GM12878 (cell line): ENCODE measurements around the gene IFNA17. TPM values are rescaled to one million over a fixed set of nuclear protein-coding genes. Genes with fewer than 3 reads are reported as not detected.

Source experiments
- ATAC-seq: fragments of 200-7000 bp; cut with Tn5 transposase; 3 replicates; pipeline ENCODE4 v1.9.1; 2020; ENCODE audit warnings: mild to moderate bottlenecking, moderate library complexity
- BruUV-seq: library from RNA; stranded (reverse); fragments of 400-500 nt; replicated peaks from 2 replicates; lab custom pipeline; 2021; lab: Mats Ljungman, UMichigan
- CTCF ChIA-PET: fragments of 300-600 bp; sonication (Branson Sonifier 250); formaldehyde crosslinking; extraction: SDS; loops from one replicate; lab custom pipeline; 2021; ENCODE audit warnings: inconsistent platforms; lab: Yijun Ruan, JAX
- POLR2A ChIA-PET: fragments of 350-600 bp; formaldehyde crosslinking; extraction: SDS; loops from one replicate; lab custom pipeline; 2021; ENCODE audit warnings: inconsistent platforms; lab: Charles Lee
- RAD21 ChIA-PET: fragments of 300-600 bp; sonication (Branson Sonifier 250); formaldehyde crosslinking; loops from one replicate; lab custom pipeline; 2023; ENCODE audit warnings: antibody characterized with exemption; ENCODE audit not compliant: unreplicated experiment; lab: Charles Lee
- SMC1A ChIA-PET: fragments of 300-600 bp; sonication (Branson Sonifier 250); formaldehyde crosslinking; loops from one replicate; lab custom pipeline; 2023; ENCODE audit not compliant: unreplicated experiment, uncharacterized antibody; lab: Charles Lee
- DNase-seq: peaks from one replicate; pipeline ENCODE4 v3.0.0-alpha.2; 2011; ENCODE audit warnings: low read depth, low spot score
- FAIRE-seq: peaks from 3 replicates; lab custom pipeline; 2011; peaks lifted over from hg19 to GRCh38; lab: Jason Lieb, UNC
- H2AFZ ChIP-seq: 2 replicates; pipeline ENCODE4 v1.6.0; 2011; ENCODE audit warnings: low read depth, low read length, control low read depth; ENCODE audit not compliant: control insufficient read depth
- H3K27ac ChIP-seq: 2 replicates; pipeline ENCODE4 v1.5.1; 2011; ENCODE audit warnings: control low read depth; ENCODE audit not compliant: control insufficient read depth, insufficient read depth
- H3K27me3 ChIP-seq, 2 experiments: replicated peaks in 1 of 2; 2 replicates each; pipeline versions ENCODE4 v1.6.0 to v1.6.1; 2011; ENCODE audit warnings: low read length in 1 of 2; ENCODE audit not compliant: control insufficient read depth in 2 of 2, insufficient read depth in 2 of 2
- H3K36me3 ChIP-seq, 2 experiments: 2 replicates each; pipeline ENCODE4 v1.5.1; 2011; ENCODE audit warnings: low read length in 1 of 2; ENCODE audit not compliant: control insufficient read depth in 2 of 2, insufficient read depth in 2 of 2
- H3K4me1 ChIP-seq: 2 replicates; pipeline ENCODE4 v1.6.1; 2011; ENCODE audit warnings: mild to moderate bottlenecking, low read length, moderate library complexity, mixed read lengths; ENCODE audit not compliant: control insufficient read depth, insufficient read depth
- H3K4me2 ChIP-seq: 2 replicates; pipeline ENCODE4 v1.6.0; 2011; ENCODE audit warnings: control low read depth; ENCODE audit not compliant: control insufficient read depth, insufficient read depth
- H3K4me3 ChIP-seq: fragments of 200-600 bp; sonication (generic); 2 replicates; pipeline ENCODE4 v1.5.1; 2016
- H3K79me2 ChIP-seq: 2 replicates; pipeline ENCODE4 v1.6.0; 2011; ENCODE audit warnings: low read length; ENCODE audit not compliant: control insufficient read depth, insufficient read depth
- H3K9ac ChIP-seq: 2 replicates; pipeline ENCODE4 v1.8.0; 2011; ENCODE audit warnings: low read length, control low read depth, mixed read lengths; ENCODE audit not compliant: control insufficient read depth, insufficient read depth
- H3K9me3 ChIP-seq: replicated peaks from 3 replicates; pipeline ENCODE4 v1.5.1; 2011; ENCODE audit warnings: mild to moderate bottlenecking, low read length; ENCODE audit not compliant: control insufficient read depth, insufficient read depth
- H4K20me1 ChIP-seq: 2 replicates; pipeline ENCODE4 v1.6.0; 2011; ENCODE audit not compliant: control insufficient read depth, insufficient read depth
- DPF2 ChIP-seq: fragments of 450-650 bp; IDR thresholded peaks from 2 replicates; pipeline ENCODE4 v1.6.1; 2017; ENCODE audit warnings: mild to moderate bottlenecking
- FOXK2 ChIP-seq: fragments of 450-650 bp; IDR thresholded peaks from 2 replicates; pipeline ENCODE4 v1.6.1; 2017; ENCODE audit warnings: mild to moderate bottlenecking, moderate library complexity
- POU2F2 ChIP-seq: IDR thresholded peaks from 3 replicates; pipeline ENCODE4 v1.6.1; 2011; ENCODE audit warnings: low read depth, mild to moderate bottlenecking, low read length, borderline replicate concordance
- RUNX3 ChIP-seq: IDR thresholded peaks from 2 replicates; pipeline ENCODE4 v1.6.1; 2012; ENCODE audit warnings: low read length, inconsistent platforms
- SPI1 ChIP-seq: IDR thresholded peaks from 2 replicates; pipeline ENCODE4 v1.6.1; 2011; ENCODE audit warnings: low read depth, mild to moderate bottlenecking, low read length, moderate library complexity, borderline replicate concordance; ENCODE audit not compliant: insufficient read depth
- STAT1 ChIP-seq: fragments of 450-650 bp; conservative IDR thresholded peaks from 2 replicates; pipeline ENCODE4 v1.6.1; 2014; ENCODE audit warnings: antibody characterized with exemption, mild to moderate bottlenecking
- TAF1 ChIP-seq: IDR thresholded peaks from 2 replicates; pipeline ENCODE4 v1.6.1; 2011; ENCODE audit warnings: mild to moderate bottlenecking, low read depth, low read length, borderline replicate concordance
- ZSCAN29 ChIP-seq: fragments of 450-650 bp; IDR thresholded peaks from 2 replicates; pipeline ENCODE4 v1.6.1; 2017; ENCODE audit warnings: mild to moderate bottlenecking, moderate library complexity
- WGBS: methylation state at CpG from one replicate; pipeline ENCODE4 v1.1.6; 2016; ENCODE audit warnings: low lambda C conversion rate; ENCODE audit not compliant: insufficient replicate concordance, insufficient coverage; ENCODE audit errors: missing lambda C conversion rate; 5-methylcytosine and 5-hydroxymethylcytosine counted together
- in situ Hi-C: fragments of 300-500 bp; cut with MboI; formaldehyde crosslinking; loops from 9 replicates; pipeline ENCODE4 v1.14.3; 2018; ENCODE audit warnings: mixed read lengths
- intact Hi-C: fragments of 100-400 bp; cut with micrococcal nuclease; formaldehyde crosslinking; loops from one replicate; pipeline ENCODE4 v1.14.2; 2022; ENCODE audit not compliant: unreplicated experiment
- polyA plus RNA-seq, 11 experiments: library from polyadenylated mRNA; depleted of rRNA in 4 of 11; unstranded in 6 of 11; stranded (reverse) in 5 of 11; fragments of >200 nt; fragmentation: Nextera tagmentation in 4 of 11; fragmentation: Illumina TruSeq in 1 of 11; extraction: Ambion mirVana in 4 of 11; extraction: Trizol in 1 of 11; gene quantifications; 1 replicate in 1 of 11; 2 replicates in 10 of 11; pipeline versions ENCODE4 v1.2.1 to v1.2.3, GENCODE V29; 2011 to 2016; ENCODE audit warnings: inconsistent platforms in 2 of 11, missing spikeins in 2 of 11, low read depth in 1 of 11
- total RNA-seq, 4 experiments: library from RNA; depleted of rRNA in 3 of 4; stranded (reverse); fragments of >200 nt in 3 of 4; fragmentation: Illumina TruSeq in 1 of 4; extraction: Trizol in 1 of 4; gene quantifications; 2 replicates each; pipeline versions ENCODE4 v1.2.1 to v1.2.3, GENCODE V29; 2013 to 2021

IFNA17 gene
- total and polyA plus RNA-seq, 10 of the 15 experiments (the other 5 are each of a cell fraction or from before 2014, with no cell fraction given): not detected

- no peak for FAIRE-seq
- no peak for TF ChIP-seq POU2F2
- TF ChIP-seq FOXK2: no peak
- TF ChIP-seq DPF2: no peak
- no peak for TF ChIP-seq TAF1
- no peak for TF ChIP-seq SPI1
- TF ChIP-seq STAT1: no peak
- TF ChIP-seq RUNX3: no peak
- no peak for TF ChIP-seq ZSCAN29
- POLR2A ChIA-PET: interaction anchor here (1.3 kb wide), 1 partner anchor 75 kb away, joined by 3 read pairs; no protein-coding TSS in a partner anchor
- no peak for ATAC-seq
- RAD21 ChIA-PET: interaction anchor here (1.3 to 3.6 kb wide), 8 partner anchors 15 to 66 kb away, joined by 3 to 20 read pairs (median 6); no protein-coding TSS in a partner anchor
- intact Hi-C loops (loop anchor here (5.0 kb wide), 2 partner anchors 66 to 206 kb away; no protein-coding TSS in a partner anchor), in situ Hi-C loops (no loop called here)
- Histone ChIP-seq H3K9ac (no peak overlapping the region), H3K4me1 (no peaks in the 10 kb centered on the region), H4K20me1 (no peaks in the 10 kb centered on the region; the same call in 1 of the 2 replicates), H3K4me2 (no peak overlapping the region), H3K79me2 (no peaks in the 10 kb centered on the region), H3K36me3 (no peaks in the 10 kb centered on the region), H3K4me3 (no peak overlapping the region), H3K27me3 (no peaks in the 10 kb centered on the region; a peak in 1 of 4 replicates), H2AFZ (no peak overlapping the region), H3K9me3 (no peaks in the 10 kb centered on the region), H3K27ac (no peak overlapping the region)
- BruUV-seq: no TSS peak
- 8% methylated on average over 4 of the region's 4 CpGs for WGBS
- CTCF ChIA-PET: interaction anchor here (0.6 to 3.7 kb wide), 18 partner anchors 12 to 456 kb away, joined by 3 to 25 read pairs (median 7); partner anchors contain the start of genes IFNA14 and KLHL9
- no peak for DNase-seq
- SMC1A ChIA-PET: interaction anchor here (0.7 to 5.5 kb wide), 9 partner anchors 11 to 181 kb away, joined by 3 to 30 read pairs (median 9); no protein-coding TSS in a partner anchor
Measured at GRCh38 chr9:21251638-21252037, 23.6 kb upstream of the IFNA17 start.
